GM19438 (cell line): ENCODE results near the gene OTOA.
A peak's percentile ranks its signal among the peaks of the same experiment; 100 is the strongest.
"Not testable (repeated sequence)": the region's sequence is repeated elsewhere in the genome, so short reads cannot be mapped to it uniquely, and the experiment has no call there.

Experiments
- ATAC-seq: cut with Tn5 transposase; IDR thresholded peaks from one replicate; pipeline ENCODE4 v1.9.1; 2021; ENCODE audit warnings: low read depth; ENCODE audit not compliant: unreplicated experiment

The OTOA gene

GRCh38 chr16:21714369-21714618, 50.5 kb downstream of the OTOA start:
- ATAC-seq: not testable (repeated sequence)

DNA sequence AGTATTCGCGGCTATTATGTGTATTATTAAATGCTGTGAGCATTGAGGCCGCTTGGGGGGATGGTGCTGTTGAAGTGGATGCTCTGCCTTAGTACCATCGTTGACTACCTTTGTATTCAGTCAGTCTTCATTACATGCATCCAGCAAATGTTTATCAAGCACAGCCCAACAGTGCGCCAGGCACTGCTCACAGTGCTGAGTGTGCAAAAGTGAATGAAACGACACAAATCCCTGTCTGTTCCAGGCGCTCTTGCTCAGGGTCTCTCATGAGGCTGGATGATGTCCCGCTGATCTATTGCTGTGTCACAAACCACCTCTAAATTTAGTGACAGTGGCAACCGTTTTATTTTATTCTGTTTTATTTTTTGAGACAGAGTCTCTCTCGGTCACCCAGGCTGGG, 53.8 kb downstream of the OTOA start:
- ATAC-seq: no peak

- no peak for ATAC-seq
Observed at GRCh38 chr16:21719283-21719682, 55.5 kb downstream of the OTOA start.

- no peak for ATAC-seq
Observed at GRCh38 chr16:21720533-21720932, 56.8 kb downstream of the OTOA start.

- no peak for ATAC-seq
Observed at GRCh38 chr16:21722771-21723455, 59.1 kb downstream of the OTOA start.

DNA sequence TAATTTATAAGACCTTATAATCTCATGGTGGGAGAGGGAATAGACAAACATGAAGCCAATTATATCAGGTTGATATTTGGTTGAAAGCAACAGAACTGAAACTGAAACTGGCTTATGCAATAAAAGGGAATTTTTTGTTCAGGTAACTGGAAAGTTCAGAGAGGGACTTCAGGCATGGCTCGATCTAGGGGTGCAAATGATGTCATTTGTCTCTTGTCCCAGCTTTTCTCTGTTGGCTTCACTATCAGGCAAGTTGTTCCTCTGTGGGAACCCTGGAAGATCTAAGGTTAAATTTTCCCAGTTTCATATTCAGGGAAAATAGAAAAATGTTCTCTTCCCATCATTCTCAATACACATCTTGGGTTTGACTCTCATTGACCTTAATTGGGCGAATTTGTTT, 59.8 kb downstream of the OTOA start:
- no peak for ATAC-seq

DNA sequence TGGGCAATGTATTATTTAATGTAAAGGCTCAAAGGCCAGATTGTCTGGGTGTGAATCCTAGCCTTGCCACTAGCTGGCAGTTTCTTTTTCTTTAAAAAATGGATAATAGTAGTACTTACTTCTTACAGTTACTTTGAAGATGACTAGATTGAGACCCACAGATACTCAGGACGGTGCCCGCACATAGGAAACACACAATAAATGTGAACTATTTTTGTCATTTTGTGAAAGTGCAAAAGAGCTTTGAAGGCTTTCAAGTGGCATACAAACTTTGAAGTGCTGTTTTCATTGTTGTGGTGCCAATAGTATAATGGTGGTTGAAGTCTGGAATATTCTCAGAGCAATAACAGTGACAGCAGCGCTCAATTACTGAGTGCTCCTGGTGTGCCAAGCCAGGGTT, 63.6 kb downstream of the OTOA start:
- no peak for ATAC-seq

- ATAC-seq: not testable (repeated sequence)
Observed at GRCh38 chr16:21731233-21731632, 67.5 kb downstream of the OTOA start.

DNA sequence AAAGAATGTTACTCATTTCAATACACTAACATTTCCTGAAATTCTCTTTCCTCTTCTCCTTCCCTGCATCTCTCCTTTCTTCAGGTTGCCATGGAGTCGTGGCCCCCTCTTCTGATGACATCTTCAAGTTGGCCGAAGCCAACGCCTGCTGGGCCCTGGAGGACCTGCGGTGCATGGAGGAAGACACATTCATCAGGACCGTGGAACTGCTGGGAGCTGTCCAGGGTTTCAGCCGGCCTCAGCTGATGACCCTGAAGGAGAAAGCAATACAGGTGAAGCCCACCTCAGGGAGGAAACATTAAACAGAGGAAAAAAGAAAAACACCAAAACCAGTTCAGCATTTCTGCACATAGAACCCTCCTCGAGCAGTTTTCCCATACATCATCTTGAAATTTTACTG, 76.9 kb downstream of the OTOA start:
- not testable (repeated sequence) for ATAC-seq

GRCh38 chr16:21756192-21757079, 92.7 kb downstream of the OTOA start:
- not testable (repeated sequence) for ATAC-seq

DNA sequence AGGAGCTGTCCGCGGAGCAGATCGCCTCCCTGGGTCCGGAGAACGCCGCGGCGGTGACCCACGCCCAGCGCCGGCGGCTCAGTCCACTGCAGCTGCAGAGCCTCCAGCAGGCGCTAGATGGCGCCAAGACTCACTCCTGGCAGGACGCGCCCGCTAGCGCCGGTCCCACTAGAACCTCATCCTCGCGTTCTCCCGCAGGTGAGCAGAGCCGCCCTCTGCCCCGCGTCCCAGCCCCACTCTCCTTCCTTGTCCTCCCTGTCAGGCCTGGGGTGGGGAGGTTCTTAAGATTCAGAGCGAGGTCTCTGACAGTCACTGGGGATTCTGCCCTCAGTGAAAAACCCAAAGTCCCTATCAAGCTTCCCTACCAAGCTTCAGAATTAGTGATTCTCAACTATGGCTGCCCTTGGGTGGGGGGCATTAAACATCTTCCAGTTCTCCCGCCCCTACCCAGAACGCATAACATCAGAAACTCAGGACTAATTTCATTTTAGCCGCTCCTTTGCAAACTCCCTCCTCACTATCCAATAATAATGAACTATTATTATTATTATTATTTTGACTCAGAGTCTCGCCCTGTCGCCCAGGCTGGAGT, 93.4 kb downstream of the OTOA start:
- peak; percentile 70 for ATAC-seq

GRCh38 chr16:21768280-21768679, 104.5 kb downstream of the OTOA start:
- ATAC-seq: not testable (repeated sequence)

DNA sequence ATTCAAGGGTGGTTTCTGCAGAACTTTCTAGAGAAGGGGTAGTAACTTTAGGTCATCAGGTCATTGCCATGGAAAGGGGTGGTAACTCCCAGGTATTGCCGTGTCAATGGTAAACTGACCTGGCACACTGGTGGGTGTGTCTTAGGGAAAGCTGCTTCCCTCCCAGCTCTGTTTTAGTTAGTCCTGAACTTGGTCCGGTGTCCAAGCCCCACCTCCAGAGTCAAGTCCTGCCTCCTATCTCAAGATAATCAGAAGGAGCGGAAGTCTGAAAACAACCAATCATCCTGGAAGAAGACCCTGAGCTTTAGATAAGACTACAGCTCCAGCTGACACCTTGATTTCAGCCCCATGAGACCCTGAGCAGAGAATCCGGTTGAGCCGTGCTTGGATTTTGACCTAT, 105.0 kb downstream of the OTOA start:
- not testable (repeated sequence) for ATAC-seq

DNA sequence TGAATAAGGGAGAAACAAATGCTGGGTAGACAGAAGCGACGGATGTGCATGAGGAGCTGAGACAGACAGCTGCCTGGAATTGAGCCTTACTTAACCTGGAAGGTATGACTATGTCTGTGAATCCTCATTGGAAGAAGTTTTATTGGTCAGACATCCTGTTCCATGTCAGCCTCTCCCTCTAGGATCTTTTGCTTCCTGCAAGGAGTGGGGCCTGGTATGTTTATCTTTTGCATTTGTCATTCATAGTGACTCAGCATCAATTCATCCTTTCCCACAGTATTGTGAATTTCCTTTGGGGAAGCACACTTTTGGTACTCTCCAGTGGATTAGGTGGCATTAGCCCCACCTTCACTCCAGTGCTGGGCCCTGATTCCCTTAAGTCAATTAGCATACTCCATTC, 105.5 kb downstream of the OTOA start:
- ATAC-seq: not testable (repeated sequence)

- not testable (repeated sequence) for ATAC-seq
Observed at GRCh38 chr16:21770584-21770983, 106.8 kb downstream of the OTOA start.

GRCh38 chr16:21772547-21773206, 108.9 kb downstream of the OTOA start:
- ATAC-seq: not testable (repeated sequence)

GRCh38 chr16:21773207-21773553, 109.4 kb downstream of the OTOA start:
- not testable (repeated sequence) for ATAC-seq

DNA sequence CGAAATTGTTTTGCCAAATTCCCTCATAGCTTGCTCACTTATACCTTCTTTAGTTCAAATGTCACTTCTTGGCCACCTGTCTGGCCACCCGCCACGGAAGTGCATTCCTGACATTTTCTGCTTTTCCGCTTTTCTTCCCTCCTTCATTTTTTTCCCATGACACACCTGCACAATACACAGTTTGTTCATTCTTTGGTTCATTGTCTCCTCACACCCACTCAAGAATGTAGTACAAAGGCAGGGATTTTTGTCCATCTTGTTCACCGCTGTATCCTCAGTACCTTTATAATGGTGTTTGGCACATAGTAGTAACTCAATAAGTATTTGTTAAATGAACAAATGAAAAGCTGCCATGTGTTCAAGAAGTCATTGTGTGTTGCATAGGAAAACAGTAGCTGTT, 116.8 kb downstream of the OTOA start:
- not testable (repeated sequence) for ATAC-seq

DNA sequence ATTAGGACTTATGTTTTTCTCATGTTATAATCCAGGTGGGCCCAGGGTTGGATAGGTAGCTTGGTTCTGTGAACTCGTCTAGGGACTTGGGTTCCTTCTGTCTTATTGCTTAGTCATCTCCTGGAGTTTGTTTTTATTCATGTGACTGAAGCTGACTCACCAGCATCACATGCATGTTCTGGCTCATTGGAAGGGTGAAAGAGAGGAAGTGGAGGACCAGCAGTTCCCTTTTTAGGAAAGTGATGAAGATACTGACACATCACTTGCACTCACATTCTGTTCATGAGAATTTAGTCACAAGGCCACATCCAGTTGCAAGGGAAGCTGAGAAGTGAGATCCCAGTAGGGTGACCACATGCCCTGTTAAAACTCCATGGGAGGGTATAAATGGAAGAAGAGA, 126.7 kb downstream of the OTOA start:
- ATAC-seq: not testable (repeated sequence)

GRCh38 chr16:21793310-21793709, 129.5 kb downstream of the OTOA start:
- not testable (repeated sequence) for ATAC-seq

DNA sequence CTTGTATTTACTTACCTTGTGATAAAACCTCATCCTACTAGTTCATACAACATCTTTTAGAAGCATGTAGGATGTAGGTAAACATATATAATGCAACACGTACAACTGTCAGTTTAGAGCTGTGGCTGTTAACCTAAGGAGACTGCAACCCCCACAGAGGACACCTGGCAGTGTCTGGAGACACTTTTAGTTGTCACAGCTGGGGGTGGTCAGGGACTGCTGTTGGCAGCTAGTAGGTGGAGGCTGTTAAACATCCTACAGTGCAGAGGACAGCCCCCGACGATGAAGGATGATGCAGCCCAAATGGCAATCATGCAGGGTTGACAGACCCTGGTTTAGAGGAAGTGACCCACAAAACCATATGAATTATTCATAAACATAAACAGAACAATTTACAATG, 134.8 kb downstream of the OTOA start:
- not testable (repeated sequence) for ATAC-seq
